Measurements from ENCODE around the gene SCG5.
"Not testable (repeated sequence)": the region's sequence is repeated elsewhere in the genome, so short reads cannot be mapped to it uniquely, and the experiment has no call there.

SCG5 gene

GRCh38 chr15:32641517-32642059 lies at the start of gene SCG5:
SCG5 (plus strand) TSS chr15:32641710; CDS start chr15:32643593, 1,883 bp downstream.
- intact Hi-C loops (cut with DNase I), result no loop called here
- DNase-seq, result peak; percentile 66 to 94 (median 83)

- DNase-seq; intact Hi-C loops (cut with DNase I): not testable (repeated sequence)
Measured at GRCh38 chr15:32593151-32593550, 48.4 kb upstream of the SCG5 start, which contains the start of gene GOLGA8N. GOLGA8N (plus strand) TSS chr15:32593456.

GRCh38 chr15:32609518-32609917 lies 32.0 kb upstream of the SCG5 start:
- DNase-seq; intact Hi-C loops (cut with DNase I): not testable (repeated sequence)

- intact Hi-C loops (cut with DNase I), result not testable (repeated sequence)
- peak in 1 of 42 donors; percentile 4 for DNase-seq
Measured at GRCh38 chr15:32610719-32611118, 30.8 kb upstream of the SCG5 start.

- peak in 11 of 42 donors; percentile 10 to 72 (median 44) for DNase-seq
- intact Hi-C loops (cut with DNase I), result not testable (repeated sequence)
Measured at GRCh38 chr15:32614712-32615050, 26.8 kb upstream of the SCG5 start.

- DNase-seq, result peak; percentile 61 to 91 (median 78)
- intact Hi-C loops (cut with DNase I), result not testable (repeated sequence)
Measured at GRCh38 chr15:32615051-32615870, 26.2 kb upstream of the SCG5 start, which contains the start of gene ARHGAP11A. ARHGAP11A (plus strand) TSS chr15:32615504; CDS start chr15:32616212, 708 bp downstream.

GRCh38 chr15:32615871-32616426 lies 25.6 kb upstream of the SCG5 start:
- intact Hi-C loops (cut with DNase I); DNase-seq: not testable (repeated sequence)

GRCh38 chr15:32636410-32636809 lies 5.1 kb upstream of the SCG5 start:
- DNase-seq, result no peak

GRCh38 chr15:32636908-32637567 lies 4.5 kb upstream of the SCG5 start:
- intact Hi-C loops (cut with DNase I), result no loop called here
- no peak for DNase-seq

More at GRCh38 chr15:32636410-32636809, 5.1 kb upstream of the SCG5 start:
- intact Hi-C loops (cut with DNase I), result no loop called here

- intact Hi-C loops (cut with DNase I), result no loop called here
Measured at GRCh38 chr15:32637704-32638103, 3.8 kb upstream of the SCG5 start.

GRCh38 chr15:32642667-32643435 lies 1.3 kb downstream of the SCG5 start:
- intact Hi-C loops (cut with DNase I), result no loop called here
- DNase-seq, result no peak

More at GRCh38 chr15:32637704-32638103, 3.8 kb upstream of the SCG5 start:
- no peak for DNase-seq

- DNase-seq, result no peak
- intact Hi-C loops (cut with DNase I), result no loop called here
Measured at GRCh38 chr15:32643907-32644445, 2.5 kb downstream of the SCG5 start.

- intact Hi-C loops (cut with DNase I), result no loop called here
- no peak for DNase-seq
Measured at GRCh38 chr15:32646291-32646690, 4.8 kb downstream of the SCG5 start.

- DNase-seq, result no peak
- intact Hi-C loops (cut with DNase I), result no loop called here
Measured at GRCh38 chr15:32649342-32649741, 7.8 kb downstream of the SCG5 start.

- DNase-seq, result peak in 40 of 42 donors; percentile 30 to 84 (median 57)
- intact Hi-C loops (cut with DNase I), result loop anchor here (10.0 kb wide), 1 partner anchor 303 kb away; no protein-coding TSS in a partner anchor
Measured at GRCh38 chr15:32651229-32651837, 9.8 kb downstream of the SCG5 start.

GRCh38 chr15:32652178-32652577 lies 10.7 kb downstream of the SCG5 start:
- DNase-seq, result no peak
- intact Hi-C loops (cut with DNase I), result loop anchor here (10.0 kb wide), 1 partner anchor 303 kb away; no protein-coding TSS in a partner anchor

GRCh38 chr15:32656091-32656490 lies 14.6 kb downstream of the SCG5 start:
- intact Hi-C loops (cut with DNase I), result loop anchor here (10.0 kb wide), 1 partner anchor 299 kb away; no protein-coding TSS in a partner anchor
- DNase-seq, result no peak

- intact Hi-C loops (cut with DNase I), result loop anchor here (10.0 kb wide), 1 partner anchor 298 kb away; no protein-coding TSS in a partner anchor
- DNase-seq, result no peak
Measured at GRCh38 chr15:32656496-32656895, 15.0 kb downstream of the SCG5 start.

Data from head of caudate nucleus (tissue), 42 donors.